ENCODE results near the gene LRRC4C.

GRCh38 chr11:40388097-40388818 lies 1071.2 kb downstream of the LRRC4C start:
- no peak for TF ChIP-seq TAF1 (IDR thresholded peaks at IDR 0.05; ENCODE audit: borderline replicate concordance, low read depth, low read length)
- TF ChIP-seq POLR2AphosphoS5 (IDR thresholded peaks at IDR 0.05; ENCODE audit: low read depth, low read length) = no peak
- TF ChIP-seq POLR2A (IDR thresholded peaks at IDR 0.05; ENCODE audit: low read depth, low read length) = no peak

Measured in GM12892 (cell line).